ENCODE data around the gene MN1.

Gene MN1

DNA sequence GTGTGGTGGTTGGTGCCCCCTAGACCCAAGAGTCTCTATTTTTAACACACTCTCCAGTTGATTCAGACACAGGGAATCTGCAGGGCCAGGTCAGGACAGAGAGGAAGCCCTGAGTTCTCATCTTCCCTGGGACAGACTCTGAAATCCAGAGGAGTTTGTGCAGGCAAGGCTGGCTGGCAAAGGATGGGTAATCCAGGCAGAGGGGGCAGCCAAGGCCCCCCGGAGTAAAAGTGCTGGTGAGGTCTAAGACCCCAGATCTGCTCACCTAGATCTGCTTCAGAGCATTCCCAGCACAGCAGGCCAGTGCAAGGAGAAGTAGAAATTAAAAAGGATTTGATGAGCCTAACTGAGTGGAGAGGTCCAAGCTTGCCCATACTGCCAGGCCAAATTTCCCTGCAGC is 40.6 kb upstream of the MN1 start:
- no peak overlapping the region for H3K27ac ChIP-seq (replicated peaks)
- DNase-seq (ENCODE audit: low read depth in 1 of 2, low spot score in 1 of 2): no peak

GRCh38 chr22:27840436-27840835 is 38.9 kb upstream of the MN1 start:
- Histone ChIP-seq H3K27ac (replicated peaks) (no peak overlapping the region), H3K4me3 (replicated peaks; ENCODE audit: insufficient read depth, low read length) (no peak overlapping the region), H3K27me3 (ENCODE audit: insufficient read depth, poor library complexity, severe bottlenecking) (no peaks in the 10 kb centered on the region)
- TF ChIP-seq, protein P1, sequence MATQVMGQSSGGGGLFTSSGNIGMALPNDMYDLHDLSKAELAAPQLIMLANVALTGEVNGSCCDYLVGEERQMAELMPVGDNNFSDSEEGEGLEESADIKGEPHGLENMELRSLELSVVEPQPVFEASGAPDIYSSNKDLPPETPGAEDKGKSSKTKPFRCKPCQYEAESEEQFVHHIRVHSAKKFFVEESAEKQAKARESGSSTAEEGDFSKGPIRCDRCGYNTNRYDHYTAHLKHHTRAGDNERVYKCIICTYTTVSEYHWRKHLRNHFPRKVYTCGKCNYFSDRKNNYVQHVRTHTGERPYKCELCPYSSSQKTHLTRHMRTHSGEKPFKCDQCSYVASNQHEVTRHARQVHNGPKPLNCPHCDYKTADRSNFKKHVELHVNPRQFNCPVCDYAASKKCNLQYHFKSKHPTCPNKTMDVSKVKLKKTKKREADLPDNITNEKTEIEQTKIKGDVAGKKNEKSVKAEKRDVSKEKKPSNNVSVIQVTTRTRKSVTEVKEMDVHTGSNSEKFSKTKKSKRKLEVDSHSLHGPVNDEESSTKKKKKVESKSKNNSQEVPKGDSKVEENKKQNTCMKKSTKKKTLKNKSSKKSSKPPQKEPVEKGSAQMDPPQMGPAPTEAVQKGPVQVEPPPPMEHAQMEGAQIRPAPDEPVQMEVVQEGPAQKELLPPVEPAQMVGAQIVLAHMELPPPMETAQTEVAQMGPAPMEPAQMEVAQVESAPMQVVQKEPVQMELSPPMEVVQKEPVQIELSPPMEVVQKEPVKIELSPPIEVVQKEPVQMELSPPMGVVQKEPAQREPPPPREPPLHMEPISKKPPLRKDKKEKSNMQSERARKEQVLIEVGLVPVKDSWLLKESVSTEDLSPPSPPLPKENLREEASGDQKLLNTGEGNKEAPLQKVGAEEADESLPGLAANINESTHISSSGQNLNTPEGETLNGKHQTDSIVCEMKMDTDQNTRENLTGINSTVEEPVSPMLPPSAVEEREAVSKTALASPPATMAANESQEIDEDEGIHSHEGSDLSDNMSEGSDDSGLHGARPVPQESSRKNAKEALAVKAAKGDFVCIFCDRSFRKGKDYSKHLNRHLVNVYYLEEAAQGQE (IDR thresholded peaks at IDR 0.05; ENCODE audit: insufficient replicate concordance, low read depth): no peak
- TF ChIP-seq GABPA (IDR thresholded peaks at IDR 0.05; ENCODE audit: low read depth) (no peak), SPI1 (IDR thresholded peaks at IDR 0.05; ENCODE audit: borderline replicate concordance, low read depth) (no peak), CTCF (IDR thresholded peaks at IDR 0.05; ENCODE audit: insufficient read depth, low read length) (no peak), POLR2AphosphoS5 (IDR thresholded peaks at IDR 0.05; ENCODE audit: low read depth) (no peak)
- no peak for DNase-seq (ENCODE audit: low read depth in 1 of 2, low spot score in 1 of 2)

More for the DNA sequence above, 40.6 kb upstream of the MN1 start:
- Histone ChIP-seq H3K27me3 (ENCODE audit: insufficient read depth, poor library complexity, severe bottlenecking) (no peaks in the 10 kb centered on the region), H3K4me3 (replicated peaks; ENCODE audit: insufficient read depth, low read length) (no peak overlapping the region)
- TF ChIP-seq POLR2AphosphoS5 (IDR thresholded peaks at IDR 0.05; ENCODE audit: low read depth) (no peak), GABPA (IDR thresholded peaks at IDR 0.05; ENCODE audit: low read depth) (no peak), SPI1 (IDR thresholded peaks at IDR 0.05; ENCODE audit: borderline replicate concordance, low read depth) (no peak), CTCF (IDR thresholded peaks at IDR 0.05; ENCODE audit: insufficient read depth, low read length) (no peak)
- TF ChIP-seq, protein P1 (IDR thresholded peaks at IDR 0.05; ENCODE audit: insufficient replicate concordance, low read depth): no peak

GRCh38 chr22:27839057-27839660 is 37.6 kb upstream of the MN1 start:
- TF ChIP-seq, protein P1 (IDR thresholded peaks at IDR 0.05; ENCODE audit: insufficient replicate concordance, low read depth): no peak
- TF ChIP-seq POLR2AphosphoS5 (IDR thresholded peaks at IDR 0.05; ENCODE audit: low read depth): no peak
- TF ChIP-seq GABPA (IDR thresholded peaks at IDR 0.05; ENCODE audit: low read depth): no peak
- no peak for TF ChIP-seq CTCF (IDR thresholded peaks at IDR 0.05; ENCODE audit: insufficient read depth, low read length)
- TF ChIP-seq SPI1 (IDR thresholded peaks at IDR 0.05; ENCODE audit: borderline replicate concordance, low read depth): no peak
- no peak for DNase-seq (ENCODE audit: low read depth in 1 of 2, low spot score in 1 of 2)
- Histone ChIP-seq H3K27ac (replicated peaks) (no peak overlapping the region), H3K4me3 (replicated peaks; ENCODE audit: insufficient read depth, low read length) (no peak overlapping the region), H3K27me3 (ENCODE audit: insufficient read depth, poor library complexity, severe bottlenecking) (no peaks in the 10 kb centered on the region)
